ENCODE results near the gene WTAP.

WTAP gene

GRCh38 chr6:159800141-159800865, 73.0 kb downstream of the WTAP start, which contains the start of gene PNLDC1:
Gene PNLDC1 (plus strand): TSS chr6:159800276. CDS start chr6:159800308, 32 bp downstream.
- no peak for TF ChIP-seq CTCF (IDR thresholded peaks at IDR 0.05; ENCODE audit: low read length, missing control alignments)
- DNase-seq (ENCODE audit: low read depth): no peak
- no peak within 1 kb of the TSS for H3K4me3 ChIP-seq (replicated peaks; ENCODE audit: low read depth, low read length)

- no peak for DNase-seq (ENCODE audit: low read depth)
- no peak for TF ChIP-seq CTCF (IDR thresholded peaks at IDR 0.05; ENCODE audit: low read length, missing control alignments)
Observed at GRCh38 chr6:159801935-159802334, 74.6 kb downstream of the WTAP start.

GRCh38 chr6:159804504-159804903, 77.2 kb downstream of the WTAP start:
- no peak for DNase-seq (ENCODE audit: low read depth)
- no peak for TF ChIP-seq CTCF (IDR thresholded peaks at IDR 0.05; ENCODE audit: low read length, missing control alignments)
- no peak overlapping the region for H3K4me3 ChIP-seq (replicated peaks; ENCODE audit: low read depth, low read length)

More at GRCh38 chr6:159801935-159802334, 74.6 kb downstream of the WTAP start:
- H3K4me3 ChIP-seq (replicated peaks; ENCODE audit: low read depth, low read length): no peak overlapping the region

GRCh38 chr6:159805440-159806020, 78.2 kb downstream of the WTAP start:
- DNase-seq (ENCODE audit: low read depth): peak; percentile 28
- H3K4me3 ChIP-seq (replicated peaks; ENCODE audit: low read depth, low read length): no peak overlapping the region
- no peak for TF ChIP-seq CTCF (IDR thresholded peaks at IDR 0.05; ENCODE audit: low read length, missing control alignments)
